ENCODE data around the gene TTC3.
A peak's percentile ranks its signal among the peaks of the same experiment; 100 is the strongest.
"Not testable (repeated sequence)": the region's sequence is repeated elsewhere in the genome, so short reads cannot be mapped to it uniquely, and the experiment has no call there.

The TTC3 gene, protein sequence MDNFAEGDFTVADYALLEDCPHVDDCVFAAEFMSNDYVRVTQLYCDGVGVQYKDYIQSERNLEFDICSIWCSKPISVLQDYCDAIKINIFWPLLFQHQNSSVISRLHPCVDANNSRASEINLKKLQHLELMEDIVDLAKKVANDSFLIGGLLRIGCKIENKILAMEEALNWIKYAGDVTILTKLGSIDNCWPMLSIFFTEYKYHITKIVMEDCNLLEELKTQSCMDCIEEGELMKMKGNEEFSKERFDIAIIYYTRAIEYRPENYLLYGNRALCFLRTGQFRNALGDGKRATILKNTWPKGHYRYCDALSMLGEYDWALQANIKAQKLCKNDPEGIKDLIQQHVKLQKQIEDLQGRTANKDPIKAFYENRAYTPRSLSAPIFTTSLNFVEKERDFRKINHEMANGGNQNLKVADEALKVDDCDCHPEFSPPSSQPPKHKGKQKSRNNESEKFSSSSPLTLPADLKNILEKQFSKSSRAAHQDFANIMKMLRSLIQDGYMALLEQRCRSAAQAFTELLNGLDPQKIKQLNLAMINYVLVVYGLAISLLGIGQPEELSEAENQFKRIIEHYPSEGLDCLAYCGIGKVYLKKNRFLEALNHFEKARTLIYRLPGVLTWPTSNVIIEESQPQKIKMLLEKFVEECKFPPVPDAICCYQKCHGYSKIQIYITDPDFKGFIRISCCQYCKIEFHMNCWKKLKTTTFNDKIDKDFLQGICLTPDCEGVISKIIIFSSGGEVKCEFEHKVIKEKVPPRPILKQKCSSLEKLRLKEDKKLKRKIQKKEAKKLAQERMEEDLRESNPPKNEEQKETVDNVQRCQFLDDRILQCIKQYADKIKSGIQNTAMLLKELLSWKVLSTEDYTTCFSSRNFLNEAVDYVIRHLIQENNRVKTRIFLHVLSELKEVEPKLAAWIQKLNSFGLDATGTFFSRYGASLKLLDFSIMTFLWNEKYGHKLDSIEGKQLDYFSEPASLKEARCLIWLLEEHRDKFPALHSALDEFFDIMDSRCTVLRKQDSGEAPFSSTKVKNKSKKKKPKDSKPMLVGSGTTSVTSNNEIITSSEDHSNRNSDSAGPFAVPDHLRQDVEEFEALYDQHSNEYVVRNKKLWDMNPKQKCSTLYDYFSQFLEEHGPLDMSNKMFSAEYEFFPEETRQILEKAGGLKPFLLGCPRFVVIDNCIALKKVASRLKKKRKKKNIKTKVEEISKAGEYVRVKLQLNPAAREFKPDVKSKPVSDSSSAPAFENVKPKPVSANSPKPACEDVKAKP (N-terminal part only)

GRCh38 chr21:37072988-37073416 is at the start of gene TTC3, which contains the start of gene PIGP:
TTC3 (plus strand) TSS chr21:37073254; CDS start chr21:37087258, 14,004 bp downstream.
PIGP (minus strand) TSS chr21:37073071; CDS start chr21:37072515, 556 bp downstream.
- Histone ChIP-seq H3K4me1 (ENCODE audit: insufficient read depth, low read length) (peaks cover 4% of the 10 kb centered on the region; the same call in 1 of the 2 replicates), H3K9me3 (ENCODE audit: control insufficient read depth, insufficient read depth, low read length) (no peaks in the 10 kb centered on the region), H3K9ac (ENCODE audit: low read depth, low read length) (peak within 1 kb of the TSS; percentile 85), H3K36me3 (ENCODE audit: insufficient read depth, low read length) (no peaks in the 10 kb centered on the region)

DNA sequence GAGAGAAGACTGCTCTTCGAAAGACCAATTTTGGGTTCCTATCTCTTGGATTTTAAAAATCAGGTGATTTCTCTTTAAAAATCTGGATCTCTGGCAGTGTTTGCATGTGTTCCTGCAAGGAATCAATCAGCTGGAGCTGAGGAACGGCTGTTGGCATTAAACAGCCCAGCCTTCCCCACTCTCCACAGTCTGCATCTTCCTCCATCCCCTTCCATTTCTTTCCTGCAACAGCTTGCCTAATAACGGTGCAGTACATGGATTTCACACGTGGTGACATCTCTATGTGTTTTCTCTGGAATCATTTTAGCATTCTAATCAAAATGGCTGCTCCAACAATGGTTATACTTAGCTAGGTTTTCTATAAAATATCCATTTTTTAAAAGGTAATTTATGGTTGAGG is 46.6 kb upstream of the TTC3 start:
- no peak overlapping the region for H3K9ac ChIP-seq (ENCODE audit: low read depth, low read length)
- no peaks in the 10 kb centered on the region for H3K36me3 ChIP-seq (ENCODE audit: insufficient read depth, low read length)
- no peaks in the 10 kb centered on the region for H3K4me1 ChIP-seq (ENCODE audit: insufficient read depth, low read length)
- no peaks in the 10 kb centered on the region for H3K9me3 ChIP-seq (ENCODE audit: control insufficient read depth, insufficient read depth, low read length)

GRCh38 chr21:37028570-37028969 is 44.5 kb upstream of the TTC3 start:
- Histone ChIP-seq H3K36me3 (ENCODE audit: insufficient read depth, low read length) (no peaks in the 10 kb centered on the region), H3K9ac (ENCODE audit: low read depth, low read length) (no peak overlapping the region), H3K9me3 (ENCODE audit: control insufficient read depth, insufficient read depth, low read length) (no peaks in the 10 kb centered on the region), H3K4me1 (ENCODE audit: insufficient read depth, low read length) (no peaks in the 10 kb centered on the region)

DNA sequence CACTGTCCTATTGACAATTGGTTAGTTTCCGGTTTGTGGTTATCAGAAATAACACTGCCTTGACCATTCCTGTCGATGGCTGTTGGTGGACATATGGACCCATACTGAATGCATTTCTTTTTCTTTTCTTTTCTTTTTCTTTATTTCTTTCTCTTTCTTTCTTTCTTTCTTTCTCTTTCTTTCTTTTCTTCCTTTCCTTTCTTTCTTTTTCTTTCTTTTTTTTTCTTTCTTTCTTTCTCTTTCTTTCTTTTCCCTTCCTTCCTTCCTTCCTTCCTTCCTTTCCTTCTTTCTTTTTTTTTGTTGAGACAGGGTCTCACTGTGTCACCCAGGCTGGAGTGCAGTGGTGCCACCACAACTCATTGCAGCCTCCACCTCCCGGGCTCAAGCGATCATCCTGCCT is 42.2 kb upstream of the TTC3 start:
- no peaks in the 10 kb centered on the region for H3K9me3 ChIP-seq (ENCODE audit: control insufficient read depth, insufficient read depth, low read length)
- H3K36me3 ChIP-seq (ENCODE audit: insufficient read depth, low read length): no peaks in the 10 kb centered on the region
- H3K9ac ChIP-seq (ENCODE audit: low read depth, low read length): no peak overlapping the region
- H3K4me1 ChIP-seq (ENCODE audit: insufficient read depth, low read length): no peaks in the 10 kb centered on the region

DNA sequence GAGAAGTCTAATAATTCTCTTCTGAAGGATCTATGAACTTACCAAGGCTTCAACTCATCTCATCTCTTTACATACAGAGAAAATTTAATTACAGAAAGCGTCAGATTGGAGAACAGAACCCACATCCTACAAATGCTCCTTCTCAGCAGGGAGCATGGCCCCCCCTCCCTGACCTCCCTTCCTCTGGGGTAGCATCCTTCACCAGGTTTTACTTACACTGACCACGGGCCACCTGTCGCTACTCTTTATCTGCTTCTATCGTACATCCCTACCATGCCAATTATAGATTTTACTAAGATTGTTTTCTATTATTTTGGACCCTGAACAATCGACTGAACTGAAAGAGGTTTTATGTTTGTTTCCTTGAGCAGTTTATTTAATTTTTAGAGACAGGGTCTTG is 40.8 kb upstream of the TTC3 start:
- H3K9me3 ChIP-seq (ENCODE audit: control insufficient read depth, insufficient read depth, low read length): no peaks in the 10 kb centered on the region
- no peaks in the 10 kb centered on the region for H3K36me3 ChIP-seq (ENCODE audit: insufficient read depth, low read length)
- H3K4me1 ChIP-seq (ENCODE audit: insufficient read depth, low read length): no peaks in the 10 kb centered on the region
- H3K9ac ChIP-seq (ENCODE audit: low read depth, low read length): no peak overlapping the region

- Histone ChIP-seq H3K4me1 (ENCODE audit: insufficient read depth, low read length) (no peaks in the 10 kb centered on the region), H3K9me3 (ENCODE audit: control insufficient read depth, insufficient read depth, low read length) (no peaks in the 10 kb centered on the region), H3K36me3 (ENCODE audit: insufficient read depth, low read length) (no peaks in the 10 kb centered on the region), H3K9ac (ENCODE audit: low read depth, low read length) (no peak overlapping the region)
These were observed 40.1 kb upstream of the TTC3 start for GRCh38 chr21:37032877-37033471.

DNA sequence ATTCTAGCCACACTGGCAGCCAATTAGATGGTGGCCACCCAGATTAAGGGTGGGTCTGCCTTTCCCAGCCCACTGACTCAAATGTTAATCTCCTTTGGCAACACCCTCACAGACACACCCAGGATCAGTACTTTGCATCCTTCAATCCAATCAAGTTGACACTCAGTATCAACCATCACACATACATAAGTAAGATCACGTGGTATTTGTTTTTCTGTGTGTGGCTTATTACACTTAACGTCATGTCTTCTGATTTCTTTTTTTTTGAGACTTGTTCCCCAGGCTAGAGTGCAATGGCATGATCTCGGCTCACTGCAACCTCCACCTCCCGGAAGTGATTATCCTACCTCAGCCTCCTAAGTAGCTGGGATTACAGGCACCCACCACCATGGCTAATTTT is 38.7 kb upstream of the TTC3 start:
- not testable (repeated sequence) for H3K9ac ChIP-seq (ENCODE audit: low read depth, low read length); H3K9me3 ChIP-seq (ENCODE audit: control insufficient read depth, insufficient read depth, low read length); H3K36me3 ChIP-seq (ENCODE audit: insufficient read depth, low read length); H3K4me1 ChIP-seq (ENCODE audit: insufficient read depth, low read length)

- Histone ChIP-seq H3K9me3 (ENCODE audit: control insufficient read depth, insufficient read depth, low read length) (no peaks in the 10 kb centered on the region), H3K9ac (ENCODE audit: low read depth, low read length) (no peak overlapping the region), H3K4me1 (ENCODE audit: insufficient read depth, low read length) (peaks cover 3% of the 10 kb centered on the region; the same call in 1 of the 2 replicates), H3K36me3 (ENCODE audit: insufficient read depth, low read length) (no peaks in the 10 kb centered on the region)
These were observed 36.9 kb upstream of the TTC3 start for GRCh38 chr21:37036177-37036576.

DNA sequence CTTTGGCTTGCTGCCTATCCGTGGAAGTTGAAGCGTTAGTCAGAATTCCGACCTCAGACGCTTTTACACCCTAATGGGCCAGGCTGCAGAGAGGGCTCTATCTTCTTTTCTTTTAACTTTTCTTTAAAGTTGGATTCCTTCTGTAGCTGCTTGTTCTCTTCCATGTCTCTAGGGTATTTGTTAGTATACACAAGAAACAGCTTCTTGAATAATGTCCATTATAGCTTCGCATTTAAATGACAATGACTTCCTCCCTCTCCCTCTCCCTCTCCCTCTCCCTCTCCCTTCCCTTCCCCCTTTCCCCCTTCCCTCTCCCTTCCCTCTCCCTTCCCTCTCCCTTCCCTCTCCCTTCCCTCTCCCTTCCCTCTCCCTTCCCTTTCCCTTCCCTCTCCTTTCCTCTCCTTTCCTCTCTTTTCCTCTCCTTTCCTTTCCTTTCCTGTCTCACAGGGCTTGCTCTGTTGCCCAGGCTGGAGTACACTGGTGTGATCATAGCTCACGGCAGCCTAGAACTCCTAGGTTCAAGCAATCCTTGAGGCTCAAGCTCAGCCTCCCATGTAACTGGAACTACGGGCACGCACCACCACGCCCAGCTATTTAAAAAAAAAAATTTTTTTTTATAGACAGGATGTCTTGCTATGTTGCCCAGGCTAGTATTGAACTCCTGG is 33.5 kb upstream of the TTC3 start:
- no peaks in the 10 kb centered on the region for H3K36me3 ChIP-seq (ENCODE audit: insufficient read depth, low read length)
- no peak overlapping the region for H3K9ac ChIP-seq (ENCODE audit: low read depth, low read length)
- peaks cover 3% of the 10 kb centered on the region; the same call in 1 of the 2 replicates for H3K4me1 ChIP-seq (ENCODE audit: insufficient read depth, low read length)

GRCh38 chr21:37040212-37040611 is 32.8 kb upstream of the TTC3 start:
- Histone ChIP-seq H3K9ac (ENCODE audit: low read depth, low read length) (no peak overlapping the region), H3K36me3 (ENCODE audit: insufficient read depth, low read length) (no peaks in the 10 kb centered on the region), H3K4me1 (ENCODE audit: insufficient read depth, low read length) (peaks cover 3% of the 10 kb centered on the region; the same call in 1 of the 2 replicates), H3K9me3 (ENCODE audit: control insufficient read depth, insufficient read depth, low read length) (no peaks in the 10 kb centered on the region)

More for the DNA sequence above, 33.5 kb upstream of the TTC3 start:
- no peaks in the 10 kb centered on the region for H3K9me3 ChIP-seq (ENCODE audit: control insufficient read depth, insufficient read depth, low read length)

GRCh38 chr21:37041706-37042271 is 31.3 kb upstream of the TTC3 start:
- peaks cover 7% of the 10 kb centered on the region; the same call in 1 of the 2 replicates for H3K4me1 ChIP-seq (ENCODE audit: insufficient read depth, low read length)
- H3K9me3 ChIP-seq (ENCODE audit: control insufficient read depth, insufficient read depth, low read length): no peaks in the 10 kb centered on the region
- H3K36me3 ChIP-seq (ENCODE audit: insufficient read depth, low read length): no peaks in the 10 kb centered on the region
- H3K9ac ChIP-seq (ENCODE audit: low read depth, low read length): no peak overlapping the region

DNA sequence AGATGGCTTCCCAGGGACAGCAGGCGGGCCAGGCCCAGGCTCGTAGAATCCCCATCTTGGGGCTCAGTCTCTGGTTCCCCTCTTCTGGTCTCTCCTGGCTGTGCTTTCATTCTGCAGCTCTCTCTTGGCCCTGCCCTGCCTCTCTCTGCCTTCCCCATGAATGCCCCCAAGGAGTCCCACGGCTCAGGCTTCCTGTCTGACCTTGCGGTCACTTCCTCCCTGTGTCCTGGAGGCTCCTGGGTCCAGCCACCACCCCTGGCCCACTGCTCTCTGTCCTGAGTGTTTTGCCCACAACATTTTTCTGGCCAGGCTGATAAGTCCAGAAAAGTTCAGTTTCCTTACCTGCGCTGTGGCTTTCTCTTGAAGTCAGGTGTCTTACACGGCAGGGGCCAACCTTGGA is 29.2 kb upstream of the TTC3 start:
- no peaks in the 10 kb centered on the region for H3K36me3 ChIP-seq (ENCODE audit: insufficient read depth, low read length)
- H3K9me3 ChIP-seq (ENCODE audit: control insufficient read depth, insufficient read depth, low read length): no peaks in the 10 kb centered on the region
- peaks cover 17% of the 10 kb centered on the region; the same call in 1 of the 2 replicates for H3K4me1 ChIP-seq (ENCODE audit: insufficient read depth, low read length)
- H3K9ac ChIP-seq (ENCODE audit: low read depth, low read length): no peak overlapping the region

GRCh38 chr21:37044643-37045042 is 28.4 kb upstream of the TTC3 start:
- Histone ChIP-seq H3K9me3 (ENCODE audit: control insufficient read depth, insufficient read depth, low read length) (no peaks in the 10 kb centered on the region), H3K4me1 (ENCODE audit: insufficient read depth, low read length) (peaks cover 13% of the 10 kb centered on the region; the same call in 1 of the 2 replicates), H3K9ac (ENCODE audit: low read depth, low read length) (no peak overlapping the region)

More at GRCh38 chr21:37044643-37045042, 28.4 kb upstream of the TTC3 start:
- no peaks in the 10 kb centered on the region for H3K36me3 ChIP-seq (ENCODE audit: insufficient read depth, low read length)
